ENCODE results near the gene STYXL1. TPM values are rescaled to one million over a fixed set of nuclear protein-coding genes. Genes with fewer than 3 reads are reported as not detected.

The STYXL1 gene
- total and polyA plus RNA-seq, 8 donors: 13.3 to 47.6 (median 22.7) TPM

- ATAC-seq (no peak), DNase-seq (peak in 1 of 6 donors; percentile 77), FAIRE-seq (no peak)
- whole genome bisulfite sequencing, 2 donors: 95 to 97% methylated on average over 47 of the region's 47 CpGs
- intact Hi-C loops (cut with DNase I): no loop called here
- no peaks in the 10 kb centered on the region for H3K4me1 ChIP-seq
- H3K4me3 ChIP-seq: no peak overlapping the region
- TF ChIP-seq CTCF (IDR thresholded peaks at IDR 0.05): no peak
- H3K9me3 ChIP-seq: no peaks in the 10 kb centered on the region
- no peaks in the 10 kb centered on the region for H3K36me3 ChIP-seq
- H3K27me3 ChIP-seq: no peaks in the 10 kb centered on the region
- H3K27ac ChIP-seq: no peak overlapping the region
These were observed 24.7 kb upstream of the STYXL1 start for GRCh38 chr7:76072243-76073148.

- ATAC-seq (no peak), FAIRE-seq (no peak), DNase-seq (peak in 1 of 6 donors; percentile 67)
- intact Hi-C loops (cut with DNase I): no loop called here
- H3K27me3 ChIP-seq: no peaks in the 10 kb centered on the region
- 91 to 93% methylated on average over 44 to 47 of the region's 47 CpGs for WGBS, 2 donors
- peaks cover 0 to 2% (median 0%) of the 10 kb centered on the region in 3 donors for H3K36me3 ChIP-seq
- no peaks in the 10 kb centered on the region for H3K4me1 ChIP-seq
- H3K4me3 ChIP-seq: no peak overlapping the region
- no peak overlapping the region for H3K27ac ChIP-seq
- no peaks in the 10 kb centered on the region for H3K9me3 ChIP-seq
- no peak for TF ChIP-seq CTCF (IDR thresholded peaks at IDR 0.05)
These were observed 23.8 kb upstream of the STYXL1 start for GRCh38 chr7:76071316-76072242.

GRCh38 chr7:76069238-76069638 is 21.4 kb upstream of the STYXL1 start:
- peaks cover 0 to 25% (median 22%) of the 10 kb centered on the region in 3 donors for H3K36me3 ChIP-seq
- FAIRE-seq (no peak), DNase-seq (peak in 2 of 6 donors; percentile 33 to 36), ATAC-seq (peak; percentile 50 to 83 (median 75))
- H3K27ac ChIP-seq: no peak overlapping the region
- H3K27me3 ChIP-seq: no peaks in the 10 kb centered on the region
- intact Hi-C loops (cut with DNase I): no loop called here
- no peaks in the 10 kb centered on the region for H3K4me1 ChIP-seq
- TF ChIP-seq CTCF (IDR thresholded peaks at IDR 0.05): no peak
- no peaks in the 10 kb centered on the region for H3K9me3 ChIP-seq
- WGBS, 2 donors: 24 to 25% methylated on average over 8 of the region's 8 CpGs
- no peak overlapping the region for H3K4me3 ChIP-seq

GRCh38 chr7:76066716-76067503 is 19.1 kb upstream of the STYXL1 start:
- TF ChIP-seq CTCF (IDR thresholded peaks at IDR 0.05): no peak
- WGBS, 2 donors: 87 to 88% methylated on average over 14 of the region's 14 CpGs
- Histone ChIP-seq H3K27ac (no peak overlapping the region), H3K36me3 (peaks cover 0 to 41% (median 30%) of the 10 kb centered on the region in 3 donors), H3K4me1 (no peaks in the 10 kb centered on the region), H3K27me3 (no peaks in the 10 kb centered on the region), H3K4me3 (no peak overlapping the region), H3K9me3 (no peaks in the 10 kb centered on the region)
- DNase-seq (no peak), ATAC-seq (no peak), FAIRE-seq (no peak)
- intact Hi-C loops (cut with DNase I): no loop called here
